ENCODE data around the gene UST.

UST gene

DNA sequence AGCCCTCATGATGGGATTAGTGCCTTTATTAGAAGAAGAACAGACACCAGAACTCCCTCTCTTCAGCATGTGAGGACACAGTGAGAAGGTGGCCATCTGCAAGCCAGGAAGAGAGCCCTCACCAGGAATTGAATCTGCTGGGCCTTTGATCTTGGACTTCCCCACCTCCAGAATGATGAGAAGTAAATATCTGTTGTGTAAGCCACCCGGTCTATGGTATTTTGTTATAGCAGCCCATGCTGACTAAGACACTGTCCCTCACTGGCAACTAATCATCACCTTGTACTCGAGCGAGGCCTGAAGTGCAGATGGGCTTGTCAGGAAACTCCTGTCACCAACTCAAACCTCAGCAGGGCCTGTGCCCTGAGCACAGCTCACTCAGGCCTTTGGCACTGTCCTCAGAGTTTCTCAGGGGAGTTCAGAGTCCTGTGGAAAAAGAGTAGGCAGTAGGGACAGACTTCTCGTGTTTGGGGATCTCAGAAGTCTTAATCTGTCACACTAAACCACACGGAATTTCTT is 62.0 kb downstream of the UST start:
- DNase-seq = no peak

DNA sequence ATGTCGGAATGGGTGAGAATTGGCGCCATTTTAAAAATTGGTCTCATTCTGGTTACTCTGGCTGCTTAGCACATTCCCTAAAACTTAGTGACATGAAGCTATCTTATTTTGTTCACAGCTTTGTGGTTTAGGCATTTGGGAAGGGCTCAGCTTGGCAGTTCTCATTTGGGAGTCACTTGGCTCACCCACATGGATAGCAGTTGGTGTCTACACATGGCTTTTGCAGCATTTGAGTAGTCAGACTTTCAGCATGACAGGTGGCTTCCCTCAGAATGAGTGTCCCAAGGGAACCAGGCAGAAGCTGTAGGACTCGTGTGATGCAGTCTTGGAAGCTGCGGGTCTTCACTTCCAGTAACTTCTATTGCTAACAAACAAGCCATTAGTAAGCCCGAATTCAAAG is 64.6 kb downstream of the UST start:
- peak; percentile 8 for DNase-seq

DNA sequence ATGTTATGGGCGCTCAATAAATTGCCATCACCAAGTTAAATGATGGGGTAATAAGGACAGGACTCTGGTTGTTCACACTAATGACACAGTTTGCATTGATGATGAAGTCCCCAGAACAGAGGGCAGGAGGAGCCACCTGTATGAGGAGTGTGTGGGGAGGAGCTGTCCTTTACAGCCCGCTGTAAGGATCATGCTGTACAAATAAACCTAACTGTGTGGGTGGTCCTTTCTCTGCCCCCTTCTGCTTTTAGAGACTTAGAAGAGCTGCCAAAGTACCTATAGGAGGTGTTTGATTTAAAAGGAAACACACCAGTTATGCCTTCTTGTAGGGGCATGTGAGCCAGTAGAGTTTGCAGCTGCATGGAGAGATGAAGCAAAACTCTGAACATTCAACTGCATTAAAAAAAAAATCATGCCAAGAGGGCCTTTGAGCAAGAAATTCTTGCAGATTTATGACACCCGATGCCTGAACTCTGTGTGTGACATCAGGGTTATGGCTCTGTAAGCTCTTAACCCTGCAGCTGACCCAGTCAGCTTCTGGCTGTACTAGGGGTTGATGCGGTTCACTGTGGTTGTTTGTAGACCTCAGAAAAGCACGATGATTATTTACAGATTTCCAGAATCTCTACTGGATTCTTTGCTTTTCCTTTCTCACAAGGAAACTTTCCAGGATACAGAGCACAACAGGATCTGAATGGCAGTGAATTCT is 67.4 kb downstream of the UST start:
- DNase-seq = no peak

DNA sequence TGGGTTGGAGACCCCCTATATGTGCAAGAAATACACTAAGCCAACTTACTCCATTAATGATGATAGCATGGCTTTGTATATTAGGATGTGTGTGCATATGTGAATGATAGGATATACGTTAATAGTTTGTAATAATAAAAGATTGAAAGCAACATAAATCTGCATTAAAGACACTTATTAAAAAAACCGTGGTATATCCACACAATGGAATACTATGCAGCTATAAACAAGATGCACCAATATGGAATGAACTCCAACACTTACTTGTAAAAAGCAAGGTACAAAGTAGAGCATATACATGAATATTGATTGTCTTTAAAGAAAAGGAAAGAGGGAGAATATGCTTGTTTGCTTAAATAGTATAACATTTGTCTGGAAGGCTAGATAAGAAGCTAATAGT is 68.0 kb downstream of the UST start:
- no peak for DNase-seq

DNA sequence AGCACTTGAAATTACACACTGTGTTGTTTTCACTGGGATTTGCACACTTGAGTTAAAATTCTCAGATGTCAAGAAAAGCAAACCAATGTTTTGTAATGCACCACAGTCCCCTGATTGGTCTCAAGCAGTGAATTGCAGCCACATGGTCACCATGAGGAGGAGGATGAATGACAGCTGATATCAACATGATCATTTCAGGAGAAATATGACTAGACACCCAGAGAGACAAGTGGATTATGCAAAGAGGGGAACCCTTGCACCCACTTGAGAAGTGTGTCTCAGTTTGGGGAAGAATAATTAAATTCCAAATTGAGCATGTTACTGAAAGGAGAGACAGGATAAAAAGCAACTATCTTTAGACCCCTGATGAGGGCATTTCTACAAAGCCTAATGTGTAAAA is 69.3 kb downstream of the UST start:
- DNase-seq = no peak

DNA sequence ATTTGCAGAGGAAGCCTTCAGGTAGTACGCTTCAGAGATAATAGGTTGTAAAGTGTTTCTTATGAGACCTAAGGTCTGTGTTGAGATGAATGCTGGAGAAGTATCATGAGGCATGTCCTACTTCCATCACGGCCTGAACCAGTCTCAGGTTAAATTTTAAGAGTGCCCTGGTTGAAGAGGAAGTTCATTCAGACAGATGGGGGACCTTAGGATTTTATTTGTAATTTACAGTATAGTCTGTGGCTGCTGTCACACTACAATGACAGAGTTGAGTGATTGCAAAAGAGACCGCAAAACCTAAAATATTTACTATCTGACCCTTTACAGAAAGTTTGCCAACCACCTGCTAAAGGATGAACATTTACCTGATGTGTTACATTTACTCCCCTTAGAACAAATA is 70.9 kb downstream of the UST start:
- no peak for DNase-seq

DNA sequence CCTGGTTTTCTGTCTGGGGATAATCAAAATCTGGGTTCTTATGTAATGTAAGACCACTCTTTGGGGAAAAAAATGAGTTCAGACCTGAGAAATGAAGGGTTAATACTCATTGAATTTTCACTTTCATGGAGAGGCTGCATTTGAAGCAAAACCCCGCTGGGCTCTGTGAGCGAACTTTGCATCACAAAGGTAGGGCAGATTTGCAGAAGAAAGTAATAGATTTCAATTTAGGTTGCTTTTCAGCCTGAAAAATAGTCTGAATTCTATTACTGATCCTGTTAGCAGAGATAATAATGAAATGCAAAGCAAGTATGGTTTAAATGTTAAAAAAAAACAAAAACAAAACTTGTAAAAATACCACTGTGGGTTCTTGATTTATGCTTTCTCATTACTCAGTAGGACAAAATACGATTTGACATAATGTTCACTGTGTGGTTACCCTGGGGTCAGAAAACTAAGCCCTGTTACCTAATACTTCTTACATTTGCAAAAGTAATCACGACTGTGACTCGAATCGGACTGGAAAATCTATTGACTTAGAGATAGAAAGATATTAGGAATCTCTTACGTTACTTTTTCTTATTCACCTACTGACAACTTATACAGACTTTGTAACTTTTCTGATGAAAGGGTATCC is 72.2 kb downstream of the UST start:
- no peak for DNase-seq

DNA sequence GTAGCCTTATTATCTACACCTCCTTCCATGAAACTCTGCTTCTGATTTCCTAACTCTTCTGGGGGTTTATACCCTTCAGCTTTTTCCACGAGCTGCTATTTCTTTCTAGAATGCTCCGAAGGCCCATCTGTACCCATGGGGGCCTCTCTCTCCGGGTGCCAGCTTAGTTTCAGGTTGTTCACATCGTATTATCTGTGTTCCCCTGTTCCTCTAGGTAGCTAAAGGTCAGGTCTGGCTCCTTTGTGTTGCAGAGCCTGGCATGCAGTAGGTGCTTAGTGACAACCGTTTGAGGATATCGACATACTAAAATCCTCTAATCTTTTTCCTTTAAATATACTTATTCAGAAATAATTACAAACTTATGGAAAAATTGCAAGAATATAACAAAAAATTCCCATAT is 73.0 kb downstream of the UST start:
- DNase-seq = no peak

DNA sequence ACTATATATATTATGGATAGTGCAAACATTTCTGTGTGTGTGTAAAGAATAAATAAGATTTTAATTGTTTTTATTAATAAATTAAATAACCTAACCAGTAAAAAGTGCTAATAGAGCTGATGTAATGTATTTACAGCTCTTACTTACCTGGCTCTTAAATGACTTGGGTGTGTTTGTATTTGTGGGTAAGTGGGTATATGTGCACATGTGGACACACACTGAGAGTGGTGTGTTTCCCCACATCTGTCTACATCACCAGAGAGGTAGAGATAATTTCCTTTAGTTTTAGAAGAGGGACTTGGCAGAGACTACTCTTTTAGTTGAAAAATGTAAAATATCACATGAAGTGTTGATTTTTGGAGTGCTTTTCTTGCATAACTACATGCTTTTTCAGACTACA is 76.0 kb downstream of the UST start:
- DNase-seq = no peak

DNA sequence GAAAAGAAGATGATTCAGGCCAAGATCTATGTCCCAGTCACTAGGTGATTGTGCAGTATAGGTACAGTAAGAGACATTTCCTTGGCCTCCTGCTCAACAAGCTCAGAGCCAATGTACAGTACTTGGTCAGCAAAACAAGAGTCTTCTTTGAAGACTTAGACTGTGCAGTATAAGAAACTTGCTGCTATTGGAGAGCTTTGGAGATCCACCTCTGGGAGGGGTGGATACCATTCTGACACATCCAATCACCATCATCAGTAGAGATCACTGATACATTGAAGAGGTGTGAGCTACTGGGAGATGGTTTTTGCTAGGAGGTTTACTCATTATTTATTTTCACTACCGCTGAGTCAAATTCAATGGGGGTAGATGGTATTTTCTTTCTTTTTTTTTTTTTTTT is 77.5 kb downstream of the UST start:
- no peak for DNase-seq

DNA sequence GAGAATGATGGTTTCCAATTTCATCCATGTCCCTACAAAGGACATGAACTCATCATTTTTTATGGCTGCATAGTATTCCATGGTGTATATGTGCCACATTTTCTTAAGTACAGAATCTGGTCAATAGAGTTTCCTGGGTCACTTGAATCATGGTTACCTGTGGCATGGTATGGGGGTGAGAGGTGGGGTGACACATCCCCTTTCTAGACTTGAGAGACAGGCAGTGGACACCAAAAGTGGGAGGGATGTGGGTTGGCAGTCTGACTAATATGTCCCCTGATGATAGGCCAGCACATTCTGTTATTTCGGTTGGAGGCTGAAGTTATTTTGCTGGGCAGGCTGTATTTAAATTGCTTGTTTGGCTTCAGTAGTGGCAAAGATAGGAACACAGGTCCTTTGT is 78.1 kb downstream of the UST start:
- no peak for DNase-seq

DNA sequence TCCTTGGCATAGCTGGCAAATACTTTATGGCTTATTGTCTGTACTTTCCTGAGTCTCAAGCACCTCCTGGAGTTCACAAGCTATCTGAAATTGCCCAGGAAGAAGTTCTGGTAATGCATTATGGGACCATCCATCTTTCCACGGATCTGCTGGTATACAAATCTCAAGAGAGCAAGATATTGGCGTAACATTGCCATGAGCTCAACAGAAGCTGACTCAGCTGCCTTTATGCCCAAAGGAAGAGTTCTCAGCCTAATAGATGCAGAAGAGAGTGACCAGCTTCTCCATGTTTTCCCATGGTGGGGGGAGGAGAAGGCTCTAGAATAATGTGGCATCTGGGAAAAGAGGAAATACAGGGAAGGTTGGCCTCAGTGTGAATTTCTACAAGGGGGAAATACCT is 78.7 kb downstream of the UST start:
- DNase-seq = no peak

DNA sequence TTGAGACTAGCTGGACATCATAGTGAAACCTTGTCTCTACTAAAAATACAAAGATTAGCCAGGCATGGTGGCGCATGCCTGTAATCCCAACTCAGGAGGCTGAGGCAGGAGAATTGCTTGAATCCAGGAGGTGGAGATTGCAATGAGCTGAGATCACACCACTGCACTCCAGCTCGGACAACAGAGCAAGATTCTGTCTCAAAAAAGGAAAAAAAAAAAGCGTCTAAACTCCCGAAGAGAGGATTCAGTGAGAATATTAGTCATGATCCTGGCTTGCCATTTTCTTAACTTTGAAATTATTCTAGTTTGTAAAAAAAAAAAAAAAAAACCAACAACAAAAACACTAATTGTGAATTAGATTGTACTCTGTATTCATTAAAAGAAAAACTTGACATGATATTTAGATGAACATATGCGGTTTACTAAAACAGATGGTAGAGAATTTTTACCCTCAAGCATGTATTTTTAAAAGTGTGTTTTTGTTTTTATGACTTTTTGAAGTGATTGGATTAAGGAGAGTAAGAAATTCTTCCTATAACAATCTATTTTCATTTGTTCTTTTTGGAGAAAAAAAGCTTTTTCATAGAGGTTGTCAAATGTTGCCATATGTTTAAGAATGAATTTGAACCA is 80.7 kb downstream of the UST start:
- DNase-seq = no peak

DNA sequence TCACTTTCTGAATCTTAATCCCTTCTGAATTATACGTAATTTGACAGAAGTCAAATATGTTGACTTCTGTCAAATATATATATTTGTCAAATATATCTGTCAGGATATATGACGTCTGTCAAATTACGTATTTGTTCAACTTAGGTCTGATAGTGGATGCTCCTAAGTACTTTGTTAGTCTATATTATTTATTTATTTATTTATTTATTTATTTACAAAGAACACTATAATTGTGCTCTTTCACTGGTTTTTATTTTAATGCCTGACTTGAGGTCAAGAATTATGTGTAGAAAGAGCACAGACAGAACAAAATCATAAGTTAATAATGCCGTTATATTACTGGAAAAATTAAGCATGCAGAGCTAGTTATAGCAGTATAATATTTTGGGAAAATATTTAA is 81.2 kb downstream of the UST start:
- no peak for DNase-seq

DNA sequence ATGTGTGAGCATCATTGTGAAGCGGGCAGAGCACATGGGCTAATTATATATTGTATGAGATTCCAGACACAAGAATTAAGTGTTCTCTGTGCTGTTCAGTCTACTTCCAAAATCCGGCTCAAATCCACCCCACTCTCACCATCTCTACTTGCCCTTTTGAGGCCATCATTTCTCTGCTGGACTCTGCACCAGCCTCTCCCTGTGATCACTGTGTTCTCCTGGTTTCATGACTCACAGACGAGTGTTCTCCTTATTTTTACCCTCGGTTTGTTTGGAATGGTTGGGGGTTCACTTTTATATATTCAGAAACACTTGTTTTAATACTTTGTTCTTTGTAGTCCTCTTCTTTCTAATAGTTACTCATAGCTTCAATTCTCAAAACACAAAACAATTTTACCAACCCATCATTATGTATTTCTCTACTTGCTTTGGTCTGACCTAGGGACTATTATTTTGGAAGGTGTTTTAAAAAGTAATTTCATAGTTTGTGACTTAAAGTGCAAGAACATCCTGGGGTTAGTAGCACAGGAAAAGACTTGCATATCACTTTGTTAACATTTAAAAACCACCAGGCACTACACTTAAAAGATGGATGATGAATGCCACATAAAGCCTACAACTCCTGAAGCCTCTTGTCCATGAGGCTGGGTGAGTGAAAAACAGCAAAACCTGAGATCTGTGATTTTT is 82.7 kb downstream of the UST start:
- DNase-seq = no peak

DNA sequence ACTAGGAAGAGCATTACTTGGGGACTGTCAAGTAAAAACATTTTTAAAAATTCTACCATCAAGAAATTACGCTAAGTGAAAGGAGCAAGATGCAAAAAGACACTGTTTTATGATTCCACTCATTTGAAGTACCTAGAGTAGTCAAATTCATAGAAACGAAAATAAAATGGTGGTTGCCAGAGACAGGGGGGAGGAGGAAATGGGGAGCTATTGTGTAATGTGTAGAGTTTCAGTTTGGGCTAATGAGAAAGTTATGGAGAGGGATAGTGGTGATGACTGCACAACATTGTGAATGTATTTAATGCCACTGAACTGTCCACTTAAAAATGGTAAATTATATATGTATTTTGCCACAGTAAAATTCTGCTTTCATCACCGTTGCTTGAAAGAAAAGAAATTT is 83.8 kb downstream of the UST start:
- no peak for DNase-seq

DNA sequence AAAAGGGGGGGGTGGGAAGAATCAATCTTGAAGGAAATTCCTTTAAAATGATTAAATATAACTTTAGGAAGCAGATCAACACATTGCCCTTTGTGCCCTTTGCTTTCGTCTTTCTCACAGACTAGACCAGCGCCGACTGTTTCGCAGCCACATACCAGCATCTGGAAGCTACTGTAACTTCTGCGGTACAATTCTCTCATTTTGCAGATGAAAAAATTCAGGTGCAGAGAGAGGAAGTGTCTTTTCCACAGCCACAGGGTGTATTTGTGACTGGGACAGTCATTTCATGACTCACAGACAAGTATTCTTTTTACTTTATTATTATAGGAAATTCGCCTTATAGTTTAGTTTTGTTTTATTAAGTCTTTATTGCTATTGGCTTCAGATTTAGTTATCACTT is 84.2 kb downstream of the UST start:
- no peak for DNase-seq

DNA sequence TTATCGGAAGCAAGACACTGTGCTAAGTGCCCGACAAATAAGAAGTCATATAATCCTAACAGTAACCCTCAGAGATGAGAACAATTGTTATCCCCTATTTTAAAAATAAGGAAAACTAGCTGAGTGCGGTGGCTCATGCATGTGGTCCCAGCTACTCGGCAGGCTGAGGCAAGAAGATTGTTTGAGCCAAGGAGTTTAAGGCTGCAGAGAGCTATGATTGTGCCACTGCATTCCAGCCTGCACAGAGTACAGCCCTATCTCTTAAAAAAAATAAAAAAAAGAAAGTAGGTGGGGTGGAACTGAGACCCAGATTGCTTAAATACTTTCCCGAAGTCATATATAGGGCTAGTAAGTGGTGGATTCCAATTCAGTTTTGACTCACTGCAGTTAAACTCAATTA is 84.7 kb downstream of the UST start:
- DNase-seq = no peak

DNA sequence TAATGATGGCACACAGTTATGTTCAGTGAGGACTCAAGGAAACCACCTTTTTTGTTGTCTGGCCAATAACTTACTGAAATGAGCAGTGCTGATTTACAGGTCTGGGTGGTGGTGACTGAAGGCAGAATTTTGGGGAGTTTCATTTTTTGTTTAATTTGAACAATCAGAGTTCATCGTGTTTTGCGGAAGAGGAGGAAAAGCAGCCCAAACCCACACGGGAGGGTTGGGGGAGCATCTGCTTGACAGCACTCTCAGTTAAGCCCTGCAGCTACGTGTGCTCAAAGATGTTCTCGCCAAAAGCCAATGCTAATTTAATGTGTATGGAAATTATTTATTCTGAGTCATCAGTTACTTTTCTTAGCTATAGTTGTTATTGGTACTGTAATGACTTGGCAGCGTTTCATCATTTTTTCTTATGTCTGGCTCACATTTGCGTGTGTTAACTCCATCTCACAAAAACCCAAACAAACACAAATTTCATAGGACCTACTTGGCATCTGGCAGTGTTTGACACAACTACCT is 89.2 kb downstream of the UST start:
- DNase-seq = no peak

DNA sequence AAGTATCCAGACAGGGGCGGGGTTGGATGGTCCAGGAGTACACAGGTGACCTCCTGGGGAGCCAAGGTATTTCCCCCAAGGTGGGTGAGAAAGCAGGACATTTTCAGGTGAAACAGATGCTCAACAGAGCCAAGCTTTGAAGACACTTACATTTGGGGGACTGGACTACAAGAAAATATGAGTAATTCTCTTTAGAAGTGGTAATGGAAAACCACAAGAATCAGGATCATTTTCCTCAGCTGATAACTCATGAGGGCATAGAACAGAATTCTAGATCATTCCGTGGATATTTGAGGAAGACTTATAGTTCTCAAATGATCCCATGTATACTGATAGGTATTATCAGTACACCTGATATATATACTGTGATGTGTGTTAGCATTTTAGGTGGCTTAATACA is 89.9 kb downstream of the UST start:
- DNase-seq = no peak

DNA sequence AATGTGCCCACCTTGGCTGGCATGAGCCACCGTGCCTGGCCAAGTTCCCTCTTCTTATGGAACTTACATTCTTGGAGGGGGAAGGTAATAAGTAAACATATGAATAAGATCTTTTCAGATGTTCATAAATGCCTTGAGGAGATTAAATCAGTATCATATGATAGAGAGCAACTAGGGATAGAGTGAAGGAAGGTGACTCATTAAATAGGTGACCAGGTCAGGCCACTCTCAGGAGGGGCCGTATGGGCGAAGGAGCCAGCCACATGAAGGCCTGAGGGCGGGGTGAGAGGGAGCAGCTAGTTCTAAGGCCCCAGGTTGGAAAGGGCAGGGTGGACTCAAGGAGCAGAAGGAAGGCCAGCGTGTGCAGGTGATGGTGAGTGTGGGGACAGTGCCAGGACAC is 91.1 kb downstream of the UST start:
- DNase-seq = no peak

DNA sequence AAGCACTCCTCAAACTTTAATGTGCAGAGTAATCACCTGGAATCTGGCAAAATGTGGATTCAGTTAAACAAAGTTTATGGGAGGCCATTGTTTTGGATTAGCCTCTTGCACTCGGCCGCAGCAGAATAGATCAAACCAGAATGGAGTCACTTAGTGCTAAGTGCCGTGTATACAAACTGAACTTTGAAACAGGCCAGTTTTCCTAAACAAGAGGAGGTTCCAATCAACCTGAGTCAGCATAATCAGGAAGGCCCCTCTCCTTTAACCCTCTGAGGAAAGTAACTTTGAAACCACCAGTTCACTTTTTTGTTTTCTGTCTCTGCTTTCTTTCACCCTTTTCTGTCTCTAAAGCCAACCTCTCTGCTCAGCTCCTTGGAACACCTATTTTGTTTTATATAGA is 92.2 kb downstream of the UST start:
- no peak for DNase-seq

DNA sequence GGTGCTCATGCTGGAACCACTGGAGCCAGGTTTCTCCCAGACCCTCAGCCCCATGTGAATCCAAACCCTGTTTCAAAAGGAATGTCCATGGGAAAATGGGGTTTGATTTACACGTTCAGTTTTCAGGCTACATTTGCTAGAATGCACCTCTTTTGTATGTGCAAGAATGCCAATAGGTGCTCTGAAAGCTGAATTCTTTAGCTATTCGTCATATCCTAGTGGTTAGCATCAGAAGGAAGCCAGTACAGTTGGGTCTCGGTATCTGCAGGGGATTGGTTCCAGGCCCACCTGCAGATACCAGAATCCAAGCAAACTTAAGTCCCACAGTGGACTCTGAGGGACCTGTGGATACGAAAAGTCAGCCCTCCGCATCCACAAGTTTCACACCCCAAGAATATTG is 93.4 kb downstream of the UST start:
- no peak for DNase-seq
